Measurements from ENCODE around the gene ELL3. TPM values are rescaled to one million over a fixed set of nuclear protein-coding genes. Genes with fewer than 3 reads are reported as not detected.
"Not testable (repeated sequence)": the region's sequence is repeated elsewhere in the genome, so short reads cannot be mapped to it uniquely, and the experiment has no call there.

The ELL3 gene
- total RNA-seq, 1 experiment from 2014 or later, result 4.3 TPM

- peak; percentile 99 for DNase-seq (ENCODE audit: low read depth)
These were observed 15.4 kb upstream of the ELL3 start, which contains the start of gene SERF2 for GRCh38 chr15:43791993-43792760. Gene SERF2, plus strand, starts transcription at chr15:43792320. Its CDS starts 57 bp downstream, at chr15:43792377.

- no peak for DNase-seq (ENCODE audit: low read depth)
These were observed 12.6 kb upstream of the ELL3 start for GRCh38 chr15:43789409-43789808.

GRCh38 chr15:43779016-43779415 is 2.2 kb upstream of the ELL3 start:
- no peak for DNase-seq (ENCODE audit: low read depth)

GRCh38 chr15:43777267-43777914 is 625 bp upstream of the ELL3 start:
- peak; percentile 81 for DNase-seq (ENCODE audit: low read depth)

- no peak for DNase-seq (ENCODE audit: low read depth)
These were observed 557 bp downstream of the ELL3 start for GRCh38 chr15:43776101-43776717.

- DNase-seq (ENCODE audit: low read depth), result peak; percentile 69
These were observed 1.3 kb downstream of the ELL3 start for GRCh38 chr15:43775411-43775965.

- no peak for DNase-seq (ENCODE audit: low read depth)
These were observed 2.7 kb downstream of the ELL3 start for GRCh38 chr15:43774062-43774461.

GRCh38 chr15:43772624-43773023 is 4.1 kb downstream of the ELL3 start:
- no peak for DNase-seq (ENCODE audit: low read depth)

- no peak for DNase-seq (ENCODE audit: low read depth)
These were observed 5.0 kb downstream of the ELL3 start for GRCh38 chr15:43771816-43772215.

- peak; percentile 59 for DNase-seq (ENCODE audit: low read depth)
These were observed 7.1 kb downstream of the ELL3 start for GRCh38 chr15:43769584-43770228.

- no peak for DNase-seq (ENCODE audit: low read depth)
These were observed 12.8 kb downstream of the ELL3 start for GRCh38 chr15:43763819-43764446.

GRCh38 chr15:43762824-43763223 is 13.9 kb downstream of the ELL3 start:
- no peak for DNase-seq (ENCODE audit: low read depth)

GRCh38 chr15:43751885-43752284 is 24.9 kb downstream of the ELL3 start:
- DNase-seq (ENCODE audit: low read depth), result no peak

- peak; percentile 14 for DNase-seq (ENCODE audit: low read depth)
These were observed 26.9 kb downstream of the ELL3 start for GRCh38 chr15:43749690-43750345.

GRCh38 chr15:43748376-43748775 is 28.4 kb downstream of the ELL3 start:
- DNase-seq (ENCODE audit: low read depth), result peak; percentile 46

GRCh38 chr15:43746903-43747309 is 29.9 kb downstream of the ELL3 start:
- peak; percentile 51 for DNase-seq (ENCODE audit: low read depth)

- peak; percentile 90 for DNase-seq (ENCODE audit: low read depth)
These were observed 30.4 kb downstream of the ELL3 start, which contains the start of gene PDIA3 for GRCh38 chr15:43746245-43746902. Gene PDIA3, plus strand, starts transcription at chr15:43746438. Its CDS starts 102 bp downstream, at chr15:43746540.

GRCh38 chr15:43735416-43735815 is 41.4 kb downstream of the ELL3 start:
- no peak for DNase-seq (ENCODE audit: low read depth)

GRCh38 chr15:43728053-43728725 is 48.6 kb downstream of the ELL3 start:
- DNase-seq (ENCODE audit: low read depth), result peak; percentile 17

GRCh38 chr15:43726306-43726705 is 50.5 kb downstream of the ELL3 start:
- not testable (repeated sequence) for DNase-seq (ENCODE audit: low read depth)
